Fibroblast of the conjunctiva (primary cell): ENCODE results near the gene CDKAL1.

Source experiments
- DNase-seq: peaks from one replicate; pipeline ENCODE4 v3.0.0-alpha.2; 2010; ENCODE audit warnings: low read depth

Gene CDKAL1

GRCh38 chr6:21259660-21260059, 725.4 kb downstream of the CDKAL1 start:
- DNase-seq: no peak

- no peak for DNase-seq
Measured at GRCh38 chr6:21262504-21262903, 728.2 kb downstream of the CDKAL1 start.

GRCh38 chr6:21263531-21264287, 729.5 kb downstream of the CDKAL1 start:
- DNase-seq: no peak

- no peak for DNase-seq
Measured at GRCh38 chr6:21264288-21265033, 730.2 kb downstream of the CDKAL1 start.

- no peak for DNase-seq
Measured at GRCh38 chr6:21265034-21265729, 730.9 kb downstream of the CDKAL1 start.

- DNase-seq: no peak
Measured at GRCh38 chr6:21265730-21266044, 731.4 kb downstream of the CDKAL1 start.

GRCh38 chr6:21270636-21271201, 736.5 kb downstream of the CDKAL1 start:
- no peak for DNase-seq

- DNase-seq: no peak
Measured at GRCh38 chr6:21271428-21272155, 737.3 kb downstream of the CDKAL1 start.

GRCh38 chr6:21273451-21273850, 739.2 kb downstream of the CDKAL1 start:
- DNase-seq: no peak

GRCh38 chr6:21274851-21275250, 740.6 kb downstream of the CDKAL1 start:
- DNase-seq: no peak

- DNase-seq: no peak
Measured at GRCh38 chr6:21277601-21278374, 743.5 kb downstream of the CDKAL1 start.

GRCh38 chr6:21278375-21278745, 744.1 kb downstream of the CDKAL1 start:
- DNase-seq: no peak

- DNase-seq: no peak
Measured at GRCh38 chr6:21279619-21280018, 745.4 kb downstream of the CDKAL1 start.

GRCh38 chr6:21281366-21281765, 747.1 kb downstream of the CDKAL1 start:
- DNase-seq: no peak
